ENCODE measurements around the gene RSPH6A. TPM values are rescaled to one million over a fixed set of nuclear protein-coding genes. Genes with fewer than 3 reads are reported as not detected.
A peak's percentile ranks its signal among the peaks of the same experiment; 100 is the strongest.

RSPH6A gene
- total RNA-seq, 1 experiment from 2014 or later: 0.05 TPM

GRCh38 chr19:45825917-45826893 lies 11.1 kb upstream of the RSPH6A start:
- DNase-seq (ENCODE audit: extremely low read depth, low read depth): no peak

- no peak for DNase-seq (ENCODE audit: extremely low read depth, low read depth)
Observed at GRCh38 chr19:45825263-45825605, 10.1 kb upstream of the RSPH6A start.

GRCh38 chr19:45824531-45825262 lies 9.6 kb upstream of the RSPH6A start:
- no peak for DNase-seq (ENCODE audit: extremely low read depth, low read depth)

GRCh38 chr19:45824041-45824471 lies 8.9 kb upstream of the RSPH6A start:
- no peak for DNase-seq (ENCODE audit: extremely low read depth, low read depth)

- DNase-seq (ENCODE audit: extremely low read depth, low read depth): no peak
Observed at GRCh38 chr19:45823182-45823581, 8.1 kb upstream of the RSPH6A start.

- DNase-seq (ENCODE audit: extremely low read depth, low read depth): no peak
Observed at GRCh38 chr19:45822716-45823115, 7.6 kb upstream of the RSPH6A start.

GRCh38 chr19:45821570-45821969 lies 6.5 kb upstream of the RSPH6A start:
- no peak for DNase-seq (ENCODE audit: extremely low read depth, low read depth)

- no peak for DNase-seq (ENCODE audit: extremely low read depth, low read depth)
Observed at GRCh38 chr19:45821103-45821521, 6.0 kb upstream of the RSPH6A start.

- no peak for DNase-seq (ENCODE audit: extremely low read depth, low read depth)
Observed at GRCh38 chr19:45820413-45821102, 5.5 kb upstream of the RSPH6A start.

GRCh38 chr19:45819769-45820168 lies 4.7 kb upstream of the RSPH6A start:
- DNase-seq (ENCODE audit: extremely low read depth, low read depth): no peak

- DNase-seq (ENCODE audit: extremely low read depth, low read depth): no peak
Observed at GRCh38 chr19:45817725-45818301, 2.7 kb upstream of the RSPH6A start.

- DNase-seq (ENCODE audit: extremely low read depth, low read depth): peak; percentile 84
Observed at GRCh38 chr19:45817010-45817724, 2.1 kb upstream of the RSPH6A start.

- DNase-seq (ENCODE audit: extremely low read depth, low read depth): no peak
Observed at GRCh38 chr19:45816236-45817009, 1.3 kb upstream of the RSPH6A start.

- no peak for DNase-seq (ENCODE audit: extremely low read depth, low read depth)
Observed at GRCh38 chr19:45815481-45816216, 541 bp upstream of the RSPH6A start.

- DNase-seq (ENCODE audit: extremely low read depth, low read depth): no peak
Observed at GRCh38 chr19:45814166-45814780, 835 bp downstream of the RSPH6A start.

- no peak for DNase-seq (ENCODE audit: extremely low read depth, low read depth)
Observed at GRCh38 chr19:45812297-45812696, 2.8 kb downstream of the RSPH6A start.

GRCh38 chr19:45809643-45810159 lies 5.4 kb downstream of the RSPH6A start:
- no peak for DNase-seq (ENCODE audit: extremely low read depth, low read depth)

GRCh38 chr19:45805719-45806118 lies 9.4 kb downstream of the RSPH6A start:
- DNase-seq (ENCODE audit: extremely low read depth, low read depth): no peak
